Loucy (cell line): ENCODE data around the gene TMEM132A.

ENCODE experiments used
- EZH2phosphoT487 ChIP-seq: fragments of 200-600 bp; IDR thresholded peaks from 2 replicates; pipeline ENCODE4 v1.6.1; 2018; ENCODE audit warnings: antibody characterized with exemption, mild to moderate bottlenecking, moderate library complexity, borderline replicate concordance
- TF ChIP-seq, protein P1 (sequence below): fragments of 200-600 bp; sonication (generic); conservative IDR thresholded peaks from 2 replicates; pipeline ENCODE4 v1.5.1; 2014; ENCODE audit warnings: mild to moderate bottlenecking, antibody characterized with exemption, low read length

GRCh38 chr11:60917267-60917666, 7.0 kb upstream of the TMEM132A start:
- TF ChIP-seq, protein P1, sequence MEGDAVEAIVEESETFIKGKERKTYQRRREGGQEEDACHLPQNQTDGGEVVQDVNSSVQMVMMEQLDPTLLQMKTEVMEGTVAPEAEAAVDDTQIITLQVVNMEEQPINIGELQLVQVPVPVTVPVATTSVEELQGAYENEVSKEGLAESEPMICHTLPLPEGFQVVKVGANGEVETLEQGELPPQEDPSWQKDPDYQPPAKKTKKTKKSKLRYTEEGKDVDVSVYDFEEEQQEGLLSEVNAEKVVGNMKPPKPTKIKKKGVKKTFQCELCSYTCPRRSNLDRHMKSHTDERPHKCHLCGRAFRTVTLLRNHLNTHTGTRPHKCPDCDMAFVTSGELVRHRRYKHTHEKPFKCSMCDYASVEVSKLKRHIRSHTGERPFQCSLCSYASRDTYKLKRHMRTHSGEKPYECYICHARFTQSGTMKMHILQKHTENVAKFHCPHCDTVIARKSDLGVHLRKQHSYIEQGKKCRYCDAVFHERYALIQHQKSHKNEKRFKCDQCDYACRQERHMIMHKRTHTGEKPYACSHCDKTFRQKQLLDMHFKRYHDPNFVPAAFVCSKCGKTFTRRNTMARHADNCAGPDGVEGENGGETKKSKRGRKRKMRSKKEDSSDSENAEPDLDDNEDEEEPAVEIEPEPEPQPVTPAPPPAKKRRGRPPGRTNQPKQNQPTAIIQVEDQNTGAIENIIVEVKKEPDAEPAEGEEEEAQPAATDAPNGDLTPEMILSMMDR: no peak
- no peak for TF ChIP-seq EZH2phosphoT487
